GM12875 (cell line): ENCODE measurements around the gene PBX3.

Source experiments
- H3K4me3 ChIP-seq: one replicate; pipeline ENCODE4 v1.5.1; 2011; ENCODE audit warnings: low read depth, low read length, control low read depth
- TF ChIP-seq, protein P1 (sequence below): IDR thresholded peaks from 2 replicates; pipeline ENCODE4 v1.5.1; 2011; ENCODE audit warnings: low read depth, mild to moderate bottlenecking, control low read depth, inconsistent platforms, low read length, moderate library complexity, borderline replicate concordance; ENCODE audit not compliant: insufficient read depth

PBX3 gene

DNA sequence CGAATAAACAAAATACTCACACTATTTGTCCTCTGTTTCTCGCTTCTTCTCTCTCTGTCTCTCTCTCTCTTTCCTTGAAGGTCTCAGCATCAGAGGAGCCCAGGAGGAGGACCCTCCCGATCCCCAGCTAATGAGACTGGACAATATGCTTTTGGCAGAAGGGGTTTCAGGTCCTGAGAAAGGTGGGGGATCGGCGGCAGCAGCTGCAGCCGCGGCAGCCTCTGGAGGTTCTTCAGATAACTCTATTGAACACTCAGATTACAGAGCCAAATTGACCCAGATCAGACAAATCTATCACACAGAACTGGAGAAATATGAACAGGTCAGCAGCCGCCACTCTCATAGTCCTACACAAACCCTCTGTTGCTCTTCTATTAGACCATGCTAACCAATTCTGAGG, 168.4 kb downstream of the PBX3 start:
- TF ChIP-seq, protein P1, sequence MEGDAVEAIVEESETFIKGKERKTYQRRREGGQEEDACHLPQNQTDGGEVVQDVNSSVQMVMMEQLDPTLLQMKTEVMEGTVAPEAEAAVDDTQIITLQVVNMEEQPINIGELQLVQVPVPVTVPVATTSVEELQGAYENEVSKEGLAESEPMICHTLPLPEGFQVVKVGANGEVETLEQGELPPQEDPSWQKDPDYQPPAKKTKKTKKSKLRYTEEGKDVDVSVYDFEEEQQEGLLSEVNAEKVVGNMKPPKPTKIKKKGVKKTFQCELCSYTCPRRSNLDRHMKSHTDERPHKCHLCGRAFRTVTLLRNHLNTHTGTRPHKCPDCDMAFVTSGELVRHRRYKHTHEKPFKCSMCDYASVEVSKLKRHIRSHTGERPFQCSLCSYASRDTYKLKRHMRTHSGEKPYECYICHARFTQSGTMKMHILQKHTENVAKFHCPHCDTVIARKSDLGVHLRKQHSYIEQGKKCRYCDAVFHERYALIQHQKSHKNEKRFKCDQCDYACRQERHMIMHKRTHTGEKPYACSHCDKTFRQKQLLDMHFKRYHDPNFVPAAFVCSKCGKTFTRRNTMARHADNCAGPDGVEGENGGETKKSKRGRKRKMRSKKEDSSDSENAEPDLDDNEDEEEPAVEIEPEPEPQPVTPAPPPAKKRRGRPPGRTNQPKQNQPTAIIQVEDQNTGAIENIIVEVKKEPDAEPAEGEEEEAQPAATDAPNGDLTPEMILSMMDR, result no peak
- H3K4me3 ChIP-seq, result no peak overlapping the region

DNA sequence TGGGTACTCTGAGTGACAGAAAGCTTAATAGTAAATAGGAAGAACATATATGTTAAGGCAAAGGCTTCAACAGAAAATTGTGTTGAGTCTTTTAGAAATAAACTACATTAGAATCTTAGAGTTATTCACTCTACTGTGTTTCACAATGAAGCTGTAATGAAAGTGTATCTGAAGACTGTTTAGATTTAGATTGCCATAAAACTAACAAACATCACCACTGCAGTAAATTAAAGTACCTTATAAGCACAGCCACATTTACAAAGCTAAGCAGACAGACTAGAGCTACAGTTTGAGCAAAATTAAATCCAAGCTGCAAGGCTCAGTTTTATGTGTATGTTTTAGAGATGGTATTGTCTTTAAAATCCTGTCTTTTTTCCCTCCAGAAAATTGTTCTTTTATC, 172.4 kb downstream of the PBX3 start:
- TF ChIP-seq, protein P1, result no peak
- H3K4me3 ChIP-seq, result no peak overlapping the region

DNA sequence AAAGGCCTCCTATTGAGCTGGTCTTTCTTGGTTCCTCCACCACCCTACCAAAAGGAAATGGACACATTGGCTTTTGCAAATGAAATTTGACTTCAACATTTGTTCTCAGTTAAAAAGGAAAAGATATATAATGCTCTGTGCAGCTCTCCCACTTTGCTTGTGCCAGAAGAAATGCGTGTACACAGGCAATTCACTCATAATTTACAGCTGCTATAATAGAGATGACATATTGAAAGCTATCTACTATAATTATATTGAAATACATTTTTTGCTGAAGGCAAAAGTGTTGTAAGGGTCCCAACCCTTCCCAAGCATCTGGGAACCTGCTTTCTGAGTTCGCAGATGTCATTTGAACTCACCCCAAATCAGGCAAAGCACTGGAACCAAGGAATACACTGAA, 173.2 kb downstream of the PBX3 start:
- H3K4me3 ChIP-seq, result no peak overlapping the region
- TF ChIP-seq, protein P1, result no peak

DNA sequence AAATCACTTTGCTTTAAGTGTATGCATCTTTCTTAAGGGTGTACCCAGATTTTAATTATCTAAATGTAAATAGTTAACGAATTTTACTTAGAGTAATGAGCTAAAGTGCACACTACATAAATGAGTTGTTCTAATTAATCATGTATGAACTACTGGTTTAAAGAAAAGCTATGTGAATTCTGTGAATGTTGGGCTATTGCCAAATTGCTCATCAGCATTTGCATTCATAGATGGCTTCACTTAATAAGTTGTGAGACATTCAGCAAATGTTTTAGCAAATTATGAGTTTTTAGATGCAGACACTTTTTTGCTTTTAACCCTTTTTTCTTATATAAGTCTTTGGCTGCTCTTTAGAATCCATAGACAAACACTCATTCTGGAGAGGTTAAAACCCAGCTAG, 175.7 kb downstream of the PBX3 start:
- TF ChIP-seq, protein P1, result no peak
- no peak overlapping the region for H3K4me3 ChIP-seq

DNA sequence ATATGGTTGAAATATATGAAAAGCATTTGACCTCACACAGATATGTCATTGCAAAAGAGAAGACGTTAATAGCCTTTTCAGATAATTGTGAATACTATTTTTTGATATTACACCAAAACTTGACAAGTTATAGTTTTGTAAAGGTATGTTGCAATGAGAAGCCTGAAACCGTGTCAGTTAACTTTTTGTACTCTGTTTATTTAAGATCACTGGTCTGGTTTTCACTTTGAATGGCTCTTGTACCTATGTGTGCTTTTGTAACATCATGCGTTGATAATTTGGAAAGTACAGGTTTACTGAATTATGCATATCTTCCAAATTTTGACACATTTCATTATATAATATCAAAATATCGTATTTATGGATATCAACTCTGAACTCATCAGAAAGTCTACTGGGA, 177.2 kb downstream of the PBX3 start:
- TF ChIP-seq, protein P1, result no peak
- H3K4me3 ChIP-seq, result no peak overlapping the region

DNA sequence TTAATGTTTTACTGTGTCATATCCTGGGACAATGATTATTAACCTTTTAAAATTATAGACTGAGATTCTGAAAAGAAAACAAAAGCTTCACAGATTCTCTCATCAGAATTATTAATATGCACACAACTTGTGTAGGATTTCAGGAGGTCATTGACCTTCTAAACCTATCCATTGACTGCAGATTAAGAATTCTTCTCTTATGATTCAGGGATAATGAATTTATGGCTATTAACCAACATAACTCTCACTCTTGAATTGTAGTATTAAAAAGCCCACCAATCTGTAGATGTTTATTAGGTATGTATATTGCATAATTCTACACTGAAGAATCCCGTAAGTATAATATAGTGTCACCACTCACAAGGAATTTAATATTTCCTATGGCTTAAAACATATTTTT, 179.8 kb downstream of the PBX3 start:
- TF ChIP-seq, protein P1, result no peak
- H3K4me3 ChIP-seq, result no peak overlapping the region

DNA sequence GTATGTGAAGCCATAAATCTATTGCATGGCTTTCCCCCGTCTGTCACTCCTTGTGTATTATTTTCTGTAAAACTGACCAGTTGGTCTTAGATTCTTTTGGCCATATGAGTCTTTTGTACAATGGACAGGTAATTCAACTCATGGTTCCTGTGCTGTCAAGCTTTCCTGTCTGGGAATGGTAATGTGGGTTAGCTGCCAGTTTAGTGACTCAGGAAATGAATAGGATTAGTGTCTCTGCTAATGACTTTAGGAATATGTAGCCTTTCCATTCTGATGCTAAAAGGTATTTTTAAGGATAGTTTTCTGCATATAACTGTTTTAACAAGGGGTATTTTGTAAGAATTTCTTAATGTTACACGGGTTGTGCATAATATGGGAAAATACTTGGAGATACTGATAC, 182.7 kb downstream of the PBX3 start:
- no peak overlapping the region for H3K4me3 ChIP-seq
- TF ChIP-seq, protein P1, result no peak
